ENCODE data around the gene NAALADL2. TPM values are rescaled to one million over a fixed set of nuclear protein-coding genes. Genes with fewer than 3 reads are reported as not detected.

NAALADL2 gene
- total RNA-seq, 1 donor from 2014 or later = 10.4 TPM

- Mint-ChIP-seq H3K4me3 (ENCODE audit: low read depth) (no peak overlapping the region), H3K9me3 (ENCODE audit: low read depth) (no peaks in the 10 kb centered on the region), H3K36me3 (ENCODE audit: insufficient read depth) (no peaks in the 10 kb centered on the region), H3K27ac (no peak overlapping the region), H3K27me3 (no peaks in the 10 kb centered on the region), H3K4me1 (ENCODE audit: low read depth) (peaks cover 11% of the 10 kb centered on the region)
- TF ChIP-seq, protein P1, sequence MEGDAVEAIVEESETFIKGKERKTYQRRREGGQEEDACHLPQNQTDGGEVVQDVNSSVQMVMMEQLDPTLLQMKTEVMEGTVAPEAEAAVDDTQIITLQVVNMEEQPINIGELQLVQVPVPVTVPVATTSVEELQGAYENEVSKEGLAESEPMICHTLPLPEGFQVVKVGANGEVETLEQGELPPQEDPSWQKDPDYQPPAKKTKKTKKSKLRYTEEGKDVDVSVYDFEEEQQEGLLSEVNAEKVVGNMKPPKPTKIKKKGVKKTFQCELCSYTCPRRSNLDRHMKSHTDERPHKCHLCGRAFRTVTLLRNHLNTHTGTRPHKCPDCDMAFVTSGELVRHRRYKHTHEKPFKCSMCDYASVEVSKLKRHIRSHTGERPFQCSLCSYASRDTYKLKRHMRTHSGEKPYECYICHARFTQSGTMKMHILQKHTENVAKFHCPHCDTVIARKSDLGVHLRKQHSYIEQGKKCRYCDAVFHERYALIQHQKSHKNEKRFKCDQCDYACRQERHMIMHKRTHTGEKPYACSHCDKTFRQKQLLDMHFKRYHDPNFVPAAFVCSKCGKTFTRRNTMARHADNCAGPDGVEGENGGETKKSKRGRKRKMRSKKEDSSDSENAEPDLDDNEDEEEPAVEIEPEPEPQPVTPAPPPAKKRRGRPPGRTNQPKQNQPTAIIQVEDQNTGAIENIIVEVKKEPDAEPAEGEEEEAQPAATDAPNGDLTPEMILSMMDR (IDR thresholded peaks at IDR 0.05; ENCODE audit: unreplicated experiment) = no peak
- no peak for DNase-seq (ENCODE audit: low spot score, unreplicated experiment)
Measured at GRCh38 chr3:175479175-175479574, 620.0 kb downstream of the NAALADL2 start.

- no peak overlapping the region for H3K27ac Mint-ChIP-seq
- no peaks in the 10 kb centered on the region for H3K36me3 Mint-ChIP-seq (ENCODE audit: insufficient read depth)
- H3K9me3 Mint-ChIP-seq (ENCODE audit: low read depth) = no peaks in the 10 kb centered on the region
- DNase-seq (ENCODE audit: low spot score, unreplicated experiment) = no peak
- TF ChIP-seq, protein P1 (IDR thresholded peaks at IDR 0.05; ENCODE audit: unreplicated experiment) = no peak
- no peak overlapping the region for H3K4me3 Mint-ChIP-seq (ENCODE audit: low read depth)
- H3K27me3 Mint-ChIP-seq = no peaks in the 10 kb centered on the region
- H3K4me1 Mint-ChIP-seq (ENCODE audit: low read depth) = peaks cover 14% of the 10 kb centered on the region
Measured at GRCh38 chr3:175479800-175480199, 620.7 kb downstream of the NAALADL2 start.

- DNase-seq (ENCODE audit: low spot score, unreplicated experiment) = no peak
- H3K9me3 Mint-ChIP-seq (ENCODE audit: low read depth) = no peaks in the 10 kb centered on the region
- H3K4me3 Mint-ChIP-seq (ENCODE audit: low read depth) = no peak overlapping the region
- peaks cover 10% of the 10 kb centered on the region for H3K4me1 Mint-ChIP-seq (ENCODE audit: low read depth)
- H3K27ac Mint-ChIP-seq = no peak overlapping the region
- no peaks in the 10 kb centered on the region for H3K36me3 Mint-ChIP-seq (ENCODE audit: insufficient read depth)
- no peaks in the 10 kb centered on the region for H3K27me3 Mint-ChIP-seq
- TF ChIP-seq, protein P1 (IDR thresholded peaks at IDR 0.05; ENCODE audit: unreplicated experiment) = no peak
Measured at GRCh38 chr3:175484666-175485065, 625.5 kb downstream of the NAALADL2 start.

DNA sequence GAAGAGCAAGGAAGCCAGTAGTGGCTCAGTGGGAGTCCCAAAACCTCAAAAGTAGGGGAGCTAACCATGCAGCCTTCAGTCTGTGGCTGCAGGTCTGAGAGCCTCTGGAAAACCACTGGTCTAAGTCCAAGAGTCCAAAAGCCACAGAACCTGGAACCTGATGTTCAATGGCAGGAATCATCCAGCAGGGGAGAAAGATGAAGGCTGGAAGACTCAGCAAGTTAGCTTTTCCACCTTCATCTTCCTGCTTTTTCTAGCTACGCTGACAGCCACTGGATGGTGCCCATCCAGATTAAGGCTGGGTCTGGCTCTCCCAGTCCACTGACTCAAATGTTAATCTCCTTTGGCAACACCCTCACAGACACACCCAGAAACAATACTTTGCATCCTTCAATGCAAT, 626.3 kb downstream of the NAALADL2 start:
- Mint-ChIP-seq H3K36me3 (ENCODE audit: insufficient read depth) (no peaks in the 10 kb centered on the region), H3K4me3 (ENCODE audit: low read depth) (no peak overlapping the region), H3K27ac (no peak overlapping the region), H3K4me1 (ENCODE audit: low read depth) (peaks cover 9% of the 10 kb centered on the region), H3K27me3 (no peaks in the 10 kb centered on the region), H3K9me3 (ENCODE audit: low read depth) (no peaks in the 10 kb centered on the region)
- no peak for DNase-seq (ENCODE audit: low spot score, unreplicated experiment)
- TF ChIP-seq, protein P1 (IDR thresholded peaks at IDR 0.05; ENCODE audit: unreplicated experiment) = no peak

GRCh38 chr3:175486255-175486654, 627.1 kb downstream of the NAALADL2 start:
- Mint-ChIP-seq H3K4me3 (ENCODE audit: low read depth) (no peak overlapping the region), H3K4me1 (ENCODE audit: low read depth) (peaks cover 9% of the 10 kb centered on the region), H3K27ac (no peak overlapping the region), H3K9me3 (ENCODE audit: low read depth) (no peaks in the 10 kb centered on the region), H3K36me3 (ENCODE audit: insufficient read depth) (no peaks in the 10 kb centered on the region), H3K27me3 (no peaks in the 10 kb centered on the region)
- no peak for DNase-seq (ENCODE audit: low spot score, unreplicated experiment)
- TF ChIP-seq, protein P1 (IDR thresholded peaks at IDR 0.05; ENCODE audit: unreplicated experiment) = no peak
